ENCODE measurements around the gene SLC25A53. TPM values are rescaled to one million over a fixed set of nuclear protein-coding genes. Genes with fewer than 3 reads are reported as not detected.
"Not testable (repeated sequence)": the region's sequence is repeated elsewhere in the genome, so short reads cannot be mapped to it uniquely, and the experiment has no call there.

Gene SLC25A53
- total RNA-seq, 1 donor from 2014 or later: 5.2 TPM

DNA sequence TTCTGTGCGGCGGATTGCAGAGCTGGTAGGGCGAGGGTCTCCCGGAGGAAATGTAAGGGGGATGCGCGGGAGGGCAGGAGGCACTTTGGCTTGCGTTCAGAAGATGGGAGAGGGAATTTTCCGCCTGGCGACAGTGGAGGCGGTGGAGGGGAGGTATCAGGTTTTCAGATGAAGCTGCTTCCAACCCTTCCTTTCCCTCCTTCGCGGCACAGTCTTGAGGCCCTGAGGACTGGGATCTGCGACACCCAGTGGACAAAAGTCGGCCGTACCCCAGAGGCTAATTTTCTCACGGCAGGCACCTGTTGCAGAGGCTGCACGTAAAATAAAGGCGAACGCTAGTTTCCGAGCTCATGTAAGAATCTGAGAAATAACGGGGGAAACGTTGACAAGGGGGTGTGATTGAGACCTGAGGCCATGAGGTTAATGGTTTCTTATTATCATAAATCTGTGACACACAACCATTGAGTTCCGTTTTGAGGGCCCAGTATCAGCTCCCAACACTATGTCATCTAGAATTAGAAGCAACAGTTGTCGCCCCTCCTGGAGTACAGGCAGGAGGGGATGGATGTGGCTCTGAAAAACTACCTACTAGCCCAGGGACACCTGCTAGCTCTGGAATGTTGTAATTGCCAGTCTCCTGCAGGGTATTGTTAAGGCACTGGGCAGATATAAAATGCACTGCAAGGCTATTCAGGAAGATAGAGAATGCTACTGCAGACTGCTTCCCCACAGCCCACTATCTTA lies 43.4 kb downstream of the SLC25A53 start:
- DNase-seq (ENCODE audit: low read depth): no peak
- peak overlapping the region; percentile 59 for H3K4me3 ChIP-seq (ENCODE audit: low read depth, low read length)
- TF ChIP-seq CTCF (conservative IDR thresholded peaks at IDR 0.05; ENCODE audit: low read depth, low read length): peak; percentile 58

DNA sequence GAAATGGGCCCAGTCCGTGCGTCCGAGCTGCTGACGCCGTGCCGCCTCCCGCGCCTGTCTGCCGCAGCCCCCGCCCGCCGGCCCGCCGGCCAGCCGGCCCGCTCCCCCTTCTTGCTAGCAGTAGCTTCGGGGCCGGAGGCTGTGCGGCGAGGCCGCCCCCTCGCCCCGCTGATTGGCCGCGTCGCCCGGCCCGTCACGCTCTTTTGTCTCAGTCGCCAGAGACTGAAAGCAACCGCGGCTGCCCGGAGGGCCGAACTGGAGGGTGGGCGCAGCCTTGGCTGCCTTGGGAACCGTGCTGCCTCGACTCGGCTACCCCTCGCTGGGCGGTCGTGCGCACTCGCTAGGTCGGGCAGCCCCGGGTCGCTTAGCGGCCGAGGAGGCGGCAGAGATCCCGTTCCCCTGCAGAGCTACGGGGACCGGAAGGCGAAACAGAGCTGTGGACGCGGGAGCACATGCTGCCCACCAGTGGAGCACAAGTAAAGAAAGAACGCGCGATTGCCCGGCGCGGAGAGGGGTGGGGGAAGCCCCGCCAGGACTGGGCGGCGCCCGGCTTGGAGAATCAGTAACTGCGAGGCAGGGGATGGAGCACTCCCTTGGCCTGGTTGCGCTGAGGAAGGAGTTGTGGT lies 44.4 kb downstream of the SLC25A53 start, which contains the start of gene ZCCHC18:
ZCCHC18 (plus strand) TSS at position 198 of the 626 bp plus-strand sequence. CDS start 1,589 bp downstream, outside the sequence.
- peak within 1 kb of the TSS; percentile 59 for H3K4me3 ChIP-seq (ENCODE audit: low read depth, low read length)
- TF ChIP-seq CTCF (conservative IDR thresholded peaks at IDR 0.05; ENCODE audit: low read depth, low read length): no peak
- DNase-seq (ENCODE audit: low read depth): no peak

DNA sequence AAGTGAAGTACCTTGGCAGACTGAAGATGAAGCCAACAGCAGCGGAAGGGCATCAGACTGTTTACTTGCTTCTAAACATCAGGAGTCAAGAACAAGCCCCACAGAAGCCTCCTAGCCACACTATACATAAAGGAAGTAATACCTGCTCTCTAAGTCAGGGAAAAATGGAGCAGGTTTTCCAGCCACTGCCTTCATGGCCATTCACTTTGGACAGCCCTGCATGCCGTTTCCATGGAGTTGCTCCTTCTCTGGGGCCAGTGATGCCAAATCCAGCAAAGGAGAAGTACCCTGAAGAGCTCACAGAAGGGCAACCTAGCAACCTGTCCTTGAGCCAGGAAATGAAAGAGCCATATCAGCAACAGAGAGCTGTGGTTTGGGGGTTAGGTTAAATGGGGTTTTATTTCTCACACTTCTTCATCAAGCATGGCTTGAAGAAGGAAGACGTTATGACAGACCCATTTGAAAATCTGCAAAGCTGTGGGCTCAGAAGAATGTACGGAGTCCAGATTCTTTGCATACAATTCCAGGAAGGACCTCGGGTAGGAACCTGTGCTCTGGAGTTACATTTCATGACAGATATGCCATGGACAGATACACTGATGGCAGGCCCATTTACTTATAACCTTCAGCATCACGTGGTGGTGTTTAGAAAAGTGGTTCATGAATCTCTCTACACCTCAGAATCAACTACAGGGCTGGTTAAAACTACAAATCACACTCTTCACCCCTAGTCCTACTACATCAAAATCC lies 46.1 kb downstream of the SLC25A53 start:
- not testable (repeated sequence) for DNase-seq (ENCODE audit: low read depth)

GRCh38 chrX:104108955-104109354 lies 47.9 kb downstream of the SLC25A53 start:
- no peak for TF ChIP-seq CTCF (conservative IDR thresholded peaks at IDR 0.05; ENCODE audit: low read depth, low read length)
- no peak overlapping the region for H3K4me3 ChIP-seq (ENCODE audit: low read depth, low read length)
- no peak for DNase-seq (ENCODE audit: low read depth)

More for the DNA sequence above, 46.1 kb downstream of the SLC25A53 start:
- H3K4me3 ChIP-seq (ENCODE audit: low read depth, low read length): not testable (repeated sequence)

DNA sequence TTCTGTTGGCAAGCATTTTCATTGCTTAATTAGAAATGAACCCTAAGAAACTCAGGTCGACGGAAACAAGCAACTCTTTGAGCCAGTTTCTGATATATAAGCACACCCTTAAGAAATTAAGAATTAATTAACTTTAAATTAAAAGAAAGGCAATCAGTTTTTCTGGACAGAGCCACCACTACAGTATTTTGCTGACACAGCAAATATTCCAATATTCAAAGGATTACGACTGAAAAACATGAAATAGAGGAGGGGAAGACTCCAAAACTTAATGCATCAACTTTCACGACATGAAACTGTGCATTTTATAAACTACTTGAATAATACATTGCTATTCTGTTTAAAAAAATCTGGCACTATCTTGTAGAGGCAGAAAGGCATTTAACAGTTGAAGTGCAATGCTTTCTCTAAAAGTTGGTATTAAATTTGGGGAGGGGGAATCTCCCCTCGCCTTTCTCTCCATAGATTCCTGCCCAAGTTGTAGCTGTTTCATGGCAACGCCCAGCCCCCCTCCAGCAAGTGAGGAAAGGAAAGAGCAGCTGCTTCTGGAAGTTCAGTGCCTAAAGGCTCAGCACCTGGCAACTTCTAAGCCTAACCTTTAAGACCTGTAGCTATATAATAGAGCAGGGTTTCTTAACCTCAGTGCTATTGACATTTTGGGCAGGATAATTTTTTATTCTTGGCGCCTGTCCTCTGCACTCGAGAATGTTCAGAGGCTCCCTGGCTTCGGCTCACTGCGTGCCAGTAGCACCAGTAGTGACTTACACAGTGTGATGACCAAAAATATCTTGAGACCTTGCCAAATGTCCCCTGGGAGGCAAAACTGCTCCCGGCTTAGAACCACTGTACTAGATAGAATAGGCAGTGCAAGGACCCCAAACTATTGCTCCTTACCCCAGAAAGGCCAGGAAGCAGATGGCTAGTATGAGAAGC lies 51.2 kb downstream of the SLC25A53 start:
- no peak overlapping the region for H3K4me3 ChIP-seq (ENCODE audit: low read depth, low read length)
- no peak for TF ChIP-seq CTCF (conservative IDR thresholded peaks at IDR 0.05; ENCODE audit: low read depth, low read length)
- no peak for DNase-seq (ENCODE audit: low read depth)

DNA sequence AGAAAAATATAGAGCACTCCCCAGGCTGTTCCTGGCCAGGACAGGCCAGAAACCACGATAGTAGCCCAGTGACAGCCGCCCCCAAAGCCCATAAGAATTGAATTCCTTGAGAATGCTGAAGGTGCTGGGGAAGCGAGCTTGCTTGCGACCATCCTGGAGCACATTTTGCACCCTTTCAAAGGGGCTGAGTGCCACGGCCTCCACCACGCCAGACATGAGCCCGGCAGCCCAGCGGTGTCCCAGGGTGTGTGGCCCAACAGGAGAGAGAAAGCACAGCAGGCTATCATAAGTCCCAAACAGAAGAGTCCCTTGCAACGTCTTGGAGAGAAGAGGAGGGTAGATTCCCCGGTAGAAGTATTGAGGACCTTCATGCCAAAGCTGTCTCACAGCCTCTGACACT lies 52.1 kb downstream of the SLC25A53 start:
- TF ChIP-seq CTCF (conservative IDR thresholded peaks at IDR 0.05; ENCODE audit: low read depth, low read length): no peak
- no peak for DNase-seq (ENCODE audit: low read depth)
- H3K4me3 ChIP-seq (ENCODE audit: low read depth, low read length): no peak overlapping the region
